ENCODE measurements around the gene MB21D2. TPM values are rescaled to one million over a fixed set of nuclear protein-coding genes. Genes with fewer than 3 reads are reported as not detected.

The MB21D2 gene
- total RNA-seq, 5 donors from 2014 or later (not counting 1 experiment from before 2014, with no cell fraction given) = 4.1 to 7.6 (median 5.5) TPM

DNA sequence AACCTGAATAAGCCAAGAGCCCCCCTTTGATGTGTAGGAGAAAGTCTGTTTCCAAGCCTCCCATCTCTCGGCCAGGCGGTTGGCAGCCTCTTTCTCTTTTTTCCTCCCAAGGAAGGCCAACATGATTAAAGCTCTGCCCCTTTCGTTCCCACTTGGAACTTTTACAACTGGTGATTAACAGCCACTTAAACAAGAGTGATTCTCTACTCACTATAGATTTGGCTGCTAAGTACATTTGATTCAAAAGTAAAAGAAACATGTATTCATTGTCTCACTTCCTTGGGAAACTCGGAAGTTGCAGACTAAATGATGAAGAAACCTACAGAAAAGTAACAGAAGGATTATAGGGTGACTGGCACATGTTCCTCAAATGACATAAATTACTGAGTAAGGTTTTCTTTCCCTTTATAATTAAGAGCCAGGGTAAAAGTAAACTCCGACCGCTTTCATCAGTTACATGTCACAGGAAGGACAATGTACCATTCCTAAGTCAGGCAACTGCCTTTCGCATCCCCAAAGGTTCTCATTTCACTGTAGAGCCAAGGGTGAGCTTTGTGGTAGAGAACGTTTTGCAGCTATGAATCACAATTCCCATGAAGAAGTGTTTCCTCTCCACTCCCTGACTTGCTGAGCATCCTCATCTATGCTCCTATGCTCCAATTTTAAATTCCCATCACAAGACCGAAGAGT lies 72.7 kb downstream of the MB21D2 start:
- no peaks in the 10 kb centered on the region for H3K9me3 Mint-ChIP-seq
- no peaks in the 10 kb centered on the region for H3K4me1 ChIP-seq (ENCODE audit: control insufficient read depth in 1 of 2, extremely low read depth in 1 of 2, insufficient read depth in 2 of 2, low read length in 2 of 2)

DNA sequence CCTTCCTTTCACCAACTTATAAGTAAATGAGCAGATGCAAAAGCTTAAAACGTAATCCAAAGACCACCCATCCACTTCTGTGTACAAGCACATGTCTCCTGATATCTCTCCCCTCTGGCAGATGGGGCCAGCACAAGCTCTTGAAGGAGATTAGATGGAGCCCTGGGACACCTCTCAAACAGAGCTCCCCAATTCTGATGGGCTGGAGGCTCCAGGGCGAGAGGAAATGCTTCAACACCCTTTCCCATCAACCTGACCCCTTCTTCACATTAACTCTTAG lies 73.2 kb downstream of the MB21D2 start:
- no peaks in the 10 kb centered on the region for H3K27me3 Mint-ChIP-seq
- H3K9me3 Mint-ChIP-seq = no peaks in the 10 kb centered on the region
- POLR2A ChIA-PET = no interaction called here
- no peak overlapping the region for H3K4me3 Mint-ChIP-seq
- H3K9me3 ChIP-seq = no peaks in the 10 kb centered on the region
- H3K27ac ChIP-seq (ENCODE audit: low read length) = no peak overlapping the region
- DNase-seq = no peak
- CTCF ChIA-PET = no interaction called here
- no peak overlapping the region for H3K27ac Mint-ChIP-seq
- H3K36me3 ChIP-seq (ENCODE audit: control insufficient read depth in 2 of 2, extremely low read depth in 1 of 2, insufficient read depth in 1 of 2, low read length in 1 of 2) = no peaks in the 10 kb centered on the region
- peaks cover 2 to 38% (median 12%) of the 10 kb centered on the region in 3 donors for H3K4me1 Mint-ChIP-seq
- 57% methylated on average over 2 of the region's 2 CpGs for WGBS (ENCODE audit: insufficient coverage)
- H3K4me3 ChIP-seq (ENCODE audit: control insufficient read depth in 1 of 2, extremely low read depth in 1 of 2, low read length in 1 of 2) = no peak overlapping the region
- H3K4me1 ChIP-seq (ENCODE audit: control insufficient read depth in 1 of 2, extremely low read depth in 1 of 2, insufficient read depth in 2 of 2, low read length in 2 of 2) = no peaks in the 10 kb centered on the region
- no peaks in the 10 kb centered on the region for H3K27me3 ChIP-seq (replicated peaks in 1 of 2; ENCODE audit: control insufficient read depth in 2 of 2, extremely low read depth in 1 of 2, insufficient read depth in 2 of 2, low read length in 1 of 2)
- ATAC-seq (replicated peaks in 1 of 4) = no peak
- no peaks in the 10 kb centered on the region for H3K36me3 Mint-ChIP-seq

More for the DNA sequence above, 72.7 kb downstream of the MB21D2 start:
- CTCF ChIA-PET = no interaction called here
- ATAC-seq (replicated peaks in 1 of 4) = no peak
- Mint-ChIP-seq H3K4me1 (peaks cover 2 to 38% (median 12%) of the 10 kb centered on the region in 3 donors), H3K27me3 (no peaks in the 10 kb centered on the region), H3K4me3 (no peak overlapping the region), H3K27ac (no peak overlapping the region), H3K36me3 (no peaks in the 10 kb centered on the region)
- Histone ChIP-seq H3K27ac (ENCODE audit: low read length) (no peak overlapping the region), H3K36me3 (ENCODE audit: control insufficient read depth in 2 of 2, extremely low read depth in 1 of 2, insufficient read depth in 1 of 2, low read length in 1 of 2) (no peaks in the 10 kb centered on the region), H3K27me3 (replicated peaks in 1 of 2; ENCODE audit: control insufficient read depth in 2 of 2, extremely low read depth in 1 of 2, insufficient read depth in 2 of 2, low read length in 1 of 2) (no peaks in the 10 kb centered on the region), H3K9me3 (no peaks in the 10 kb centered on the region), H3K4me3 (ENCODE audit: control insufficient read depth in 1 of 2, extremely low read depth in 1 of 2, low read length in 1 of 2) (no peak overlapping the region)
- no peak for DNase-seq
- POLR2A ChIA-PET = no interaction called here
- 80% methylated on average over 2 of the region's 9 CpGs for WGBS (ENCODE audit: insufficient coverage)

- H3K9me3 ChIP-seq = no peaks in the 10 kb centered on the region
- Mint-ChIP-seq H3K4me3 (no peak overlapping the region), H3K4me1 (peaks cover 3 to 39% (median 12%) of the 10 kb centered on the region in 3 donors), H3K27ac (no peak overlapping the region), H3K36me3 (no peaks in the 10 kb centered on the region), H3K27me3 (no peaks in the 10 kb centered on the region), H3K9me3 (no peaks in the 10 kb centered on the region)
- no peak for ATAC-seq (replicated peaks in 1 of 4)
- no peak overlapping the region for H3K27ac ChIP-seq (ENCODE audit: low read length)
- 90% methylated on average over 8 of the region's 10 CpGs for WGBS (ENCODE audit: insufficient coverage)
- H3K36me3 ChIP-seq (ENCODE audit: control insufficient read depth in 2 of 2, extremely low read depth in 1 of 2, insufficient read depth in 1 of 2, low read length in 1 of 2) = no peaks in the 10 kb centered on the region
- ChIA-PET POLR2A (no interaction called here), CTCF (no interaction called here)
- H3K4me1 ChIP-seq (ENCODE audit: control insufficient read depth in 1 of 2, extremely low read depth in 1 of 2, insufficient read depth in 2 of 2, low read length in 2 of 2) = no peaks in the 10 kb centered on the region
- DNase-seq = no peak
- H3K27me3 ChIP-seq (replicated peaks in 1 of 2; ENCODE audit: control insufficient read depth in 2 of 2, extremely low read depth in 1 of 2, insufficient read depth in 2 of 2, low read length in 1 of 2) = no peaks in the 10 kb centered on the region
- no peak overlapping the region for H3K4me3 ChIP-seq (ENCODE audit: control insufficient read depth in 1 of 2, extremely low read depth in 1 of 2, low read length in 1 of 2)
Measured at GRCh38 chr3:192843723-192844485, 73.8 kb downstream of the MB21D2 start.

DNA sequence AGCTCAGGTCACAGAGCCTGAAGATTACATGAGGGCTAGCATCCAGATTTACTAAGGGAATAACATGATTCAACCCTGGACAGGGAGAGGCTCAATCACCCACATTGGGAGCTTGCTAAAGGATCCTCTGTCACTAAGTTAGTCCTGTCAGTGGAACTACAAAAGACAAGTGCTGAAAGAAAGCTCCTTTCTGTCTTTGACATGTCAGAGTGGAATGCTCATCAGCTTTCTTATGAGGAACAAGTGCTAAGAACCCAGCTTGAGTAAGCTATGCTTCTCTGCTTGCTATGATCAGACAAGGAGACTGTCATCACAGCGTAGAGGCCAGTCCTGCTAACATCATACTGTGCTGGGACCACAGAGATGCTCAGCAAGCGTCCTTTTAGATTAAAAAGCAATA lies 74.5 kb downstream of the MB21D2 start:
- Mint-ChIP-seq H3K27ac (no peak overlapping the region), H3K27me3 (no peaks in the 10 kb centered on the region), H3K4me3 (no peak overlapping the region), H3K9me3 (no peaks in the 10 kb centered on the region), H3K4me1 (peaks cover 9 to 39% (median 13%) of the 10 kb centered on the region in 3 donors), H3K36me3 (no peaks in the 10 kb centered on the region)
- Histone ChIP-seq H3K36me3 (ENCODE audit: control insufficient read depth in 2 of 2, extremely low read depth in 1 of 2, insufficient read depth in 1 of 2, low read length in 1 of 2) (no peaks in the 10 kb centered on the region), H3K4me1 (ENCODE audit: control insufficient read depth in 1 of 2, extremely low read depth in 1 of 2, insufficient read depth in 2 of 2, low read length in 2 of 2) (no peaks in the 10 kb centered on the region), H3K9me3 (no peaks in the 10 kb centered on the region), H3K27me3 (replicated peaks in 1 of 2; ENCODE audit: control insufficient read depth in 2 of 2, extremely low read depth in 1 of 2, insufficient read depth in 2 of 2, low read length in 1 of 2) (no peaks in the 10 kb centered on the region), H3K4me3 (ENCODE audit: control insufficient read depth in 1 of 2, extremely low read depth in 1 of 2, low read length in 1 of 2) (no peak overlapping the region), H3K27ac (ENCODE audit: low read length) (no peak overlapping the region)
- ChIA-PET POLR2A (no interaction called here), CTCF (no interaction called here)
- DNase-seq = no peak
- no peak for ATAC-seq (replicated peaks in 1 of 4)
- WGBS (ENCODE audit: insufficient coverage) = no CpG with 5 or more reads among the region's 2 CpGs

DNA sequence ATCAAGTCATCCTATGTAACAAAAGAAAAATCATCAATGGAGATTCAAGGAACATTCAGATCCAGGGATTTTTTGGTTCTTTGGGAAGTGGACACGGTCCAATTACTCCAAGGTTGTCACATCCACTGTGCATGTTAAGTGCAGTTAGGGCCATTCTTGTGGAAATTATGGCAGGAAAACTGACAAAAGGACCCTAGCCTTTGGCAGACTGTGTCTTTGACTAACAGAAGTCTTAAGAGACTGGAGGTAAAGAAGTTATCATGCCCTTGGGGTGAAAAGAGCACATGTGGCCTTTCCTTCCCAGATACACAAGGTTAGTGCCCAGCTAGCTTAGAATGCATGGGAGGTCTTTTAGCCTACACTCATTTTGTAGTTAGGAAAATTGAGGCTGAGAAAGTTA lies 74.9 kb downstream of the MB21D2 start:
- DNase-seq (no peak), ATAC-seq (replicated peaks in 1 of 4) (no peak)
- H3K27ac Mint-ChIP-seq = no peak overlapping the region
- Histone ChIP-seq H3K27ac (ENCODE audit: low read length) (no peak overlapping the region), H3K36me3 (ENCODE audit: control insufficient read depth in 2 of 2, extremely low read depth in 1 of 2, insufficient read depth in 1 of 2, low read length in 1 of 2) (no peaks in the 10 kb centered on the region), H3K4me1 (ENCODE audit: control insufficient read depth in 1 of 2, extremely low read depth in 1 of 2, insufficient read depth in 2 of 2, low read length in 2 of 2) (no peaks in the 10 kb centered on the region), H3K4me3 (ENCODE audit: control insufficient read depth in 1 of 2, extremely low read depth in 1 of 2, low read length in 1 of 2) (no peak overlapping the region), H3K27me3 (replicated peaks in 1 of 2; ENCODE audit: control insufficient read depth in 2 of 2, extremely low read depth in 1 of 2, insufficient read depth in 2 of 2, low read length in 1 of 2) (no peaks in the 10 kb centered on the region), H3K9me3 (no peaks in the 10 kb centered on the region)
- H3K27me3 Mint-ChIP-seq = no peaks in the 10 kb centered on the region
- 57% methylated on average over 1 of the region's 1 CpG for WGBS (ENCODE audit: insufficient coverage)
- H3K36me3 Mint-ChIP-seq = no peaks in the 10 kb centered on the region
- no peak overlapping the region for H3K4me3 Mint-ChIP-seq
- H3K9me3 Mint-ChIP-seq = no peaks in the 10 kb centered on the region
- ChIA-PET CTCF (no interaction called here), POLR2A (no interaction called here)
- H3K4me1 Mint-ChIP-seq = peaks cover 13 to 40% (median 17%) of the 10 kb centered on the region in 3 donors

- no peaks in the 10 kb centered on the region for H3K9me3 Mint-ChIP-seq
- Histone ChIP-seq H3K9me3 (no peaks in the 10 kb centered on the region), H3K4me1 (ENCODE audit: control insufficient read depth in 1 of 2, extremely low read depth in 1 of 2, insufficient read depth in 2 of 2, low read length in 2 of 2) (no peaks in the 10 kb centered on the region), H3K36me3 (ENCODE audit: control insufficient read depth in 2 of 2, extremely low read depth in 1 of 2, insufficient read depth in 1 of 2, low read length in 1 of 2) (no peaks in the 10 kb centered on the region), H3K27me3 (replicated peaks in 1 of 2; ENCODE audit: control insufficient read depth in 2 of 2, extremely low read depth in 1 of 2, insufficient read depth in 2 of 2, low read length in 1 of 2) (no peaks in the 10 kb centered on the region), H3K27ac (ENCODE audit: low read length) (no peak overlapping the region), H3K4me3 (ENCODE audit: control insufficient read depth in 1 of 2, extremely low read depth in 1 of 2, low read length in 1 of 2) (no peak overlapping the region)
- POLR2A ChIA-PET = no interaction called here
- H3K4me1 Mint-ChIP-seq = peaks cover 17 to 41% (median 18%) of the 10 kb centered on the region in 3 donors
- CTCF ChIA-PET = no interaction called here
- ATAC-seq (replicated peaks in 1 of 4) (no peak), DNase-seq (no peak)
- 62% methylated on average over 2 of the region's 8 CpGs for WGBS (ENCODE audit: insufficient coverage)
- no peaks in the 10 kb centered on the region for H3K27me3 Mint-ChIP-seq
- H3K36me3 Mint-ChIP-seq = no peaks in the 10 kb centered on the region
- no peak overlapping the region for H3K27ac Mint-ChIP-seq
- H3K4me3 Mint-ChIP-seq = no peak overlapping the region
Measured at GRCh38 chr3:192842138-192842537, 75.5 kb downstream of the MB21D2 start.
